Measurements from ENCODE around the gene FMN1.

Gene FMN1

GRCh38 chr15:32871883-32872282 lies 322.6 kb downstream of the FMN1 start:
- DNase-seq = no peak
- H3K4me1 Mint-ChIP-seq = peaks cover 71% of the 10 kb centered on the region
- peaks cover 28% of the 10 kb centered on the region for H3K36me3 Mint-ChIP-seq (ENCODE audit: low read depth)
- peaks cover 3% of the 10 kb centered on the region for H3K27me3 Mint-ChIP-seq (ENCODE audit: low read depth, poor library complexity)
- no peak overlapping the region for H3K4me3 Mint-ChIP-seq
- no peak for TF ChIP-seq CTCF (IDR thresholded peaks at IDR 0.05)
- H3K9me3 Mint-ChIP-seq = no peaks in the 10 kb centered on the region
- H3K27ac Mint-ChIP-seq = no peak overlapping the region

GRCh38 chr15:32870240-32871033 lies 324.1 kb downstream of the FMN1 start:
- Mint-ChIP-seq H3K27me3 (ENCODE audit: low read depth, poor library complexity) (peaks cover 3% of the 10 kb centered on the region), H3K4me3 (no peak overlapping the region), H3K9me3 (no peaks in the 10 kb centered on the region), H3K27ac (no peak overlapping the region), H3K36me3 (ENCODE audit: low read depth) (peaks cover 28% of the 10 kb centered on the region), H3K4me1 (peaks cover 77% of the 10 kb centered on the region)
- no peak for DNase-seq
- no peak for TF ChIP-seq CTCF (IDR thresholded peaks at IDR 0.05)

GRCh38 chr15:32869776-32870175 lies 324.7 kb downstream of the FMN1 start:
- TF ChIP-seq CTCF (IDR thresholded peaks at IDR 0.05) = no peak
- peaks cover 74% of the 10 kb centered on the region for H3K4me1 Mint-ChIP-seq
- no peak for DNase-seq
- no peak overlapping the region for H3K4me3 Mint-ChIP-seq
- H3K27ac Mint-ChIP-seq = no peak overlapping the region
- no peaks in the 10 kb centered on the region for H3K9me3 Mint-ChIP-seq
- H3K36me3 Mint-ChIP-seq (ENCODE audit: low read depth) = peaks cover 31% of the 10 kb centered on the region
- peaks cover 3% of the 10 kb centered on the region for H3K27me3 Mint-ChIP-seq (ENCODE audit: low read depth, poor library complexity)

GRCh38 chr15:32867313-32867626 lies 327.2 kb downstream of the FMN1 start:
- H3K36me3 Mint-ChIP-seq (ENCODE audit: low read depth) = peaks cover 33% of the 10 kb centered on the region
- H3K27ac Mint-ChIP-seq = peak overlapping the region; percentile 81
- H3K9me3 Mint-ChIP-seq = no peaks in the 10 kb centered on the region
- TF ChIP-seq CTCF (IDR thresholded peaks at IDR 0.05) = no peak
- peaks cover 72% of the 10 kb centered on the region for H3K4me1 Mint-ChIP-seq
- H3K4me3 Mint-ChIP-seq = no peak overlapping the region
- H3K27me3 Mint-ChIP-seq (ENCODE audit: low read depth, poor library complexity) = peaks cover 3% of the 10 kb centered on the region
- DNase-seq = no peak

- H3K27me3 Mint-ChIP-seq (ENCODE audit: low read depth, poor library complexity) = peaks cover 1% of the 10 kb centered on the region
- no peak for TF ChIP-seq CTCF (IDR thresholded peaks at IDR 0.05)
- H3K9me3 Mint-ChIP-seq = no peaks in the 10 kb centered on the region
- H3K36me3 Mint-ChIP-seq (ENCODE audit: low read depth) = peaks cover 33% of the 10 kb centered on the region
- no peak for DNase-seq
- H3K4me3 Mint-ChIP-seq = no peak overlapping the region
- H3K27ac Mint-ChIP-seq = peak overlapping the region; percentile 81
- peaks cover 72% of the 10 kb centered on the region for H3K4me1 Mint-ChIP-seq
Observed at GRCh38 chr15:32866454-32867312, 327.8 kb downstream of the FMN1 start.

Measured in nephron progenitor cell (in vitro differentiated cells).